Small intestine (tissue), 16 donors: Measurements from ENCODE around the gene ZNF888. TPM values are rescaled to one million over a fixed set of nuclear protein-coding genes. Genes with fewer than 3 reads are reported as not detected.

Source experiments
- DNase-seq, 2 donors: peaks; one replicate each; pipeline versions ENCODE4 v3.0.0 to v3.0.0-alpha.2; 2013
- FAIRE-seq: peaks from 2 replicates; lab custom pipeline; 2012; peaks lifted over from hg19 to GRCh38; lab: Jason Lieb, UNC
- H3K27ac ChIP-seq, 3 donors: one replicate each; pipeline ENCODE4 v1.5.1; 2013; ENCODE audit warnings: low read length in 2 of 3, mild to moderate bottlenecking in 2 of 3, control low read depth in 1 of 3, inconsistent platforms in 1 of 3, low read depth in 1 of 3, moderate library complexity in 1 of 3
- H3K27me3 ChIP-seq, 3 donors: one replicate each; pipeline ENCODE4 v1.6.1; 2013; ENCODE audit warnings: low read length in 3 of 3, inconsistent platforms in 1 of 3; ENCODE audit not compliant: control insufficient read depth in 3 of 3, insufficient read depth in 3 of 3
- H3K36me3 ChIP-seq, 3 donors: one replicate each; pipeline ENCODE4 v1.6.1; 2013; ENCODE audit warnings: low read length in 3 of 3, inconsistent platforms in 1 of 3, low read depth in 1 of 3, mild to moderate bottlenecking in 1 of 3, moderate library complexity in 1 of 3; ENCODE audit not compliant: control insufficient read depth in 3 of 3, insufficient read depth in 2 of 3
- H3K4me1 ChIP-seq, 3 donors: one replicate each; pipeline ENCODE4 v1.6.1; 2013; ENCODE audit warnings: low read length in 2 of 3, inconsistent platforms in 1 of 3, low read depth in 1 of 3, mild to moderate bottlenecking in 1 of 3, moderate library complexity in 1 of 3; ENCODE audit not compliant: control insufficient read depth in 3 of 3, insufficient read depth in 2 of 3
- H3K4me3 ChIP-seq, 3 donors: one replicate each; pipeline ENCODE4 v1.5.1; 2013; ENCODE audit warnings: low read length in 3 of 3, control low read depth in 1 of 3, inconsistent platforms in 1 of 3, low read depth in 1 of 3, mild to moderate bottlenecking in 1 of 3, moderate library complexity in 1 of 3
- H3K9me3 ChIP-seq, 2 donors: one replicate each; pipeline ENCODE4 v1.6.1; 2013; ENCODE audit warnings: low read depth in 1 of 2, low read length in 1 of 2; ENCODE audit not compliant: control insufficient read depth in 2 of 2, insufficient read depth in 1 of 2
- WGBS, 3 donors: extraction: QIAGEN DNeasy Blood & Tissue Kit; methylation state at CpG; one replicate each; pipeline ENCODE4 v1.1.7; 2013; 5-methylcytosine and 5-hydroxymethylcytosine counted together
- long read RNA-seq, 10 donors: transcript quantifications; one replicate each; lab custom pipeline, GENCODE V29; 2026
- polyA plus RNA-seq, 4 donors: library from polyadenylated mRNA; stranded (reverse) in 3 of 4; unstranded in 1 of 4; fragments of 200-250 nt in 3 of 4; fragments of 120-200 nt in 1 of 4; gene quantifications; one replicate each; pipeline versions ENCODE4 v1.2.1 to v1.2.3, GENCODE V29; 2013
- donor health status: healthy with polysubstance abuse.
- donor health status: control.
- donor health status: control.
- donor health status: Bipolar disorder and iron deficiency.
- donor health status: healthy.

ZNF888 gene
- polyA plus RNA-seq = 10 to 100 TPM in 1 of 4 donors, 1 to 10 TPM in 3; 1.9 to 10.9 (median 2.5) TPM
- long read RNA-seq, donor 1, full-length matches to known transcripts = 1 of 1 reads
- long read RNA-seq, donor 1, partial matches to known transcripts = 0 of 1 reads
- long read RNA-seq, donor 1, other reads (novel, unspliced or antisense) = 0 of 1 reads
- long read RNA-seq, donor 2 = 0 reads
- long read RNA-seq, donor 3 = 0 reads
- long read RNA-seq, donor 4, full-length matches to known transcripts = 1 of 1 reads
- long read RNA-seq, donor 4, partial matches to known transcripts = 0 of 1 reads
- long read RNA-seq, donor 4, other reads (novel, unspliced or antisense) = 0 of 1 reads
- long read RNA-seq, donor 5 = 0 reads
- long read RNA-seq, donor 6 = 0 reads
- long read RNA-seq, donor 7 = 0 reads
- long read RNA-seq, donor 8 = 0 reads
- long read RNA-seq, donor 9 = 0 reads
- long read RNA-seq, donor 10 = 0 reads

DNA sequence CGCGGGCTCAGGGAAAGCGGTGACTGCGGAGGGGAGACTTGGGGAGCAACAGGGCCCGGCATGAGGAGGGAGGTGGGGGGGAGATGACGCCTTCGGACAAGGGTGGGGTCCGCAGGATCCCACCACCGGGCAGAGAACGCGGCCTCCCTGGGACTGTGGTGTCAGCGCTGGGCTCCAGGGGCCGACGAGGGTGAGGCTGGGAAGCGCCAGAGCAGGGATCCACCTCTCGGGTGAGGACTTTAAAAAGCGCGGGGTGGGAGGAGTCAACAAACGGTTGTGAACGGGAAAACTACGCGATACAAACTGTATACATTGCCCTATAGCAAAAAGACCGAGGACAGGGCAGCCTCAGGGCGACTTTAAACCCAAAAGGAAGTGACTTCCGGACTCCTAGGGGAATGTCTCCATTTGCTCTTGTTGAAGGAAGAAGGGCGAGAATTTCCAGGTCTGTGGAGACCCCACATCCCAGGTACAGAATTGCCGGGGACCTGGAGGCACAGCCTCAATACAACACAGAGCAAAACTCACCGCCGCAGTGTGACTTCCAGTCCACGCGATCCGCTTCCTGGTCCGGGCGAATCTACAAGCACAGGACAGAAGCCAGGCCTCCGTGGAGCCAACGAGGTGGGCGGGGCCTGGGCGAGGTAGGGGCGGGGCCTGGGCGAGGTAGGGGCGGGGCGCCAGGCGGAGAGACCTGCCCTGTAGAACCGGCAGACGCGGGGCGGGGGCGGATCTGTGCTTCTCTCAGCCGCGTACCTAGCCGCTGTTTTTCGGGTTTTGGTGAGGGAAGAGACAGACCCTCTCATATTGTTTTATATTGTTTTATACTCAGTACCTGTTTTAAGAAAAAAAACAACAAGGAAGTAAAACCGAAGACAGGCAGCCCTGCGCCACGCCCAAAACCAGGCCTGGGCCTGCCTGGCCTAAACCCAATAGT lies at the start of gene ZNF888:
Gene ZNF888, minus strand, starts transcription at position 588 of the 937 bp plus-strand sequence. CDS start 5,555 bp downstream, outside the sequence.
- 1 to 3% (median 2%) methylated on average over 54 to 55 of the region's 55 CpGs for WGBS, 3 donors
- Histone ChIP-seq H3K9me3 (no peaks in the 10 kb centered on the region), H3K27ac (peak within 1 kb of the TSS; percentile 84 to 98 (median 93)), H3K4me3 (peak within 1 kb of the TSS; percentile 53 to 92 (median 63)), H3K4me1 (peaks cover 0 to 7% (median 5%) of the 10 kb centered on the region in 3 donors), H3K27me3 (no peaks in the 10 kb centered on the region), H3K36me3 (peaks cover 0 to 20% (median 0%) of the 10 kb centered on the region in 3 donors)
- no peak for FAIRE-seq
- peak; percentile 90 to 94 for DNase-seq

DNA sequence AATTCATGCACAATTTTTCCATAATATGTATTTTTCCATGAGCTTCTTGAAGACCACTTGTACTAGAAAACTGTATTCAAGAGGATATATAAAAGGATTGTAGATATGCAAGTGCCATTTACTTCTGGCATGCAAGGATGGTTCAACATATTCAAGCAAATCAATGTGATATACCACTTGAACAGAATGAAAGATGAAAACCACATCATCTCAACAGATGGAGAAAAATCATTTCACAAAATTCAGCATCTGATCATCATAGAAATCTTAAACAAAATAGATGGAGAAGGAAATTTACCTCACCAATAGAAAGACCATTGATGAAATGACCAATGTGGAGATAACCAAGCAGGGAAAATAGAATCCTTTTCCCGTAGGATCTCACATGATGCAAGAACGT lies 44.5 kb upstream of the ZNF888 start:
- H3K27me3 ChIP-seq = no peaks in the 10 kb centered on the region
- H3K9me3 ChIP-seq = peaks cover 0 to 14% of the 10 kb centered on the region in 2 donors
- peaks cover 0 to 1% (median 0%) of the 10 kb centered on the region in 3 donors for H3K4me1 ChIP-seq
- WGBS, 3 donors = 93 to 96% (median 95%) methylated on average over 2 of the region's 2 CpGs
- FAIRE-seq = no peak
- DNase-seq = no peak
- H3K4me3 ChIP-seq = no peak overlapping the region
- peaks cover 0 to 2% (median 0%) of the 10 kb centered on the region in 3 donors for H3K36me3 ChIP-seq
- no peak overlapping the region for H3K27ac ChIP-seq

DNA sequence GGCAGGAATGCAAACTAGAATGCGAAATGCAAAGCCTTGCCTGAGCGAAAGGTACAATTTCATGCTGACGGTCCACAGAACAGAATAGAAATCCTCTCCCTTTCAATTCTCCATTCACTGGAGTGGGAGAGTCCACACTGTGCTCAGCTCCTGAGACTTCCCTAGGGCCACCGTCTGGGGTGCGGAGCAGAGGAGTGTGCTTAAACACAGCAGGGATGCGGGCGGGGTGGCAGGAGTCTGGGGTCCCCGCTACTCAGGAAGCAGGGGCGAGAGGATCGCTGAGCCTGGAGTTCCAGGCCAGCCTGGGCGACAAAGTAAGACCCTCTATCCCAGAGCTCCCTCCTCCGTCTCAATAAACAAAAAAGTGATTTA lies 40.0 kb upstream of the ZNF888 start:
- Histone ChIP-seq H3K27me3 (no peaks in the 10 kb centered on the region), H3K36me3 (peaks cover 0 to 23% (median 0%) of the 10 kb centered on the region in 3 donors), H3K4me3 (peak overlapping the region; percentile 11 to 88 (median 69)), H3K4me1 (peaks cover 0 to 3% (median 0%) of the 10 kb centered on the region in 3 donors), H3K27ac (peak overlapping the region; percentile 2 to 82 (median 64)), H3K9me3 (peaks cover 0 to 33% of the 10 kb centered on the region in 2 donors)
- no peak for FAIRE-seq
- WGBS, 3 donors = 2 to 19% (median 13%) methylated on average over 12 of the region's 12 CpGs
- no peak for DNase-seq

DNA sequence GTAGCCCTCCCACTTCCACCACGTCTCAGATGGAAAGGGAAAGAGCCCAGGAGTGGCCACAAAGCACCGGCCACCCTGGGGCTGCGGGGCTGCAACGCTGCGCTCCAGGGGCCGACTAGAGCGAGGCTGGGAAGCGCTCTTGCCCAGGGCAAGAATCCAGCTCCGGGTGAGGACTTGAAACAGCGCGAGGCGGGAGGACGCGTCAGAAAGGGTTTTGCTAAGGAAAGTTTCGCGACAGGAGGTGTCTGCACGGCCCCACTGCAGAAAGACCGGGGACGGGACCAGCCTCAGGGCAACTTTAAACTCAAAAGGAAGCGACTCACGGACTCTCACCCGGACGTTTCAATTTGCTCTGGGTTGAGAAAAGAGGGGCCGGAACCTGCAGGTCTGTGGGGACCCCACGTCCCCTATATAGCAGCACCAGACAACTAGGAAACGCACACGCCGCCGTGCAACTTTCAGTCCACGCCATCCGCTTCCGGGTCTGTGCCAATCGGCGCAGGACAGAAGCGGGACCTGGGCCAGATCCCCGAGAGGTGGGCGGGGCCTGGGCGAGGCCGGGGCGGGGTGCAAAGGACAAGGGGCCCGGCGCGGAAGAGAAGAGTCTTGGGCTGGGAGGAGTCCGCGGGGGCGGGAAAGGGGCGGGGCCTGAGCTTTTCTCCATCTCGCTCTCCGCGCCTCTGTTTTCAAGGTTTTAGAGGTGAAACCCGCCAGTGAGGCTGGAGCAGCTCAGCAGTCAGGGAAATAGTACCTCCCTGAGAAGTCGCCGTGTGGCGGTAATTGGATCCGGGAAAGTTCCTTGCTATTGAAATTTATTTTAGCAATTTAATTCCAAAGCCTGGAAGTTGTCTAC lies 39.4 kb upstream of the ZNF888 start, which contains the start of gene ZNF816:
Gene ZNF816, minus strand, starts transcription at position 488 of the 853 bp plus-strand sequence. CDS start 6,792 bp downstream, outside the sequence.
- Histone ChIP-seq H3K36me3 (peaks cover 0 to 30% (median 0%) of the 10 kb centered on the region in 3 donors), H3K27me3 (no peaks in the 10 kb centered on the region), H3K27ac (peak within 1 kb of the TSS; percentile 38 to 86 (median 85)), H3K9me3 (peaks cover 2 to 39% of the 10 kb centered on the region in 2 donors), H3K4me3 (peak within 1 kb of the TSS; percentile 49 to 88 (median 69)), H3K4me1 (peaks cover 0 to 3% (median 0%) of the 10 kb centered on the region in 3 donors)
- no peak for FAIRE-seq
- peak; percentile 98 to 99 for DNase-seq
- WGBS, 3 donors = 0 to 1% (median 1%) methylated on average over 55 of the region's 55 CpGs

DNA sequence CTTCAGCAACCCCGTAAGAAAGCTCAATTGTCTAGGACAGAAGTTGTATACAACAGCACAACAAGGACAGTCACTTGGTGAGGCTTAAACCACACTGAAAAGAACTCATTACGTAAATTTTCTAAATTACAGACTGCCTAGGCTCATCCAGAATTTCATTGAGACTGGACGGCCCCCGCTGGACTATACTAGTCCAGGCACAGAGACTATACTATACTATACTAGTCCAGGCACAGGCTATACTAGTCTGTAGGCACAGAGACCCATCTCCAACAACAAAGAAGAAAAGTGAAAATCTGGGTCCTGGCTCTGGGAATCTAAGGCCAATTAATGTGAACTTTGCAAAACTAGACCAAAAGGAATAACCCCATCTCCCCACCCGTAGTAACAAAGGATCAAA lies 38.8 kb upstream of the ZNF888 start:
- no peak for FAIRE-seq
- Histone ChIP-seq H3K27me3 (no peaks in the 10 kb centered on the region), H3K9me3 (peaks cover 2 to 41% of the 10 kb centered on the region in 2 donors), H3K4me3 (peak overlapping the region; percentile 49 to 88 (median 69)), H3K27ac (peak overlapping the region; percentile 38 to 86 (median 85)), H3K36me3 (peaks cover 0 to 36% (median 0%) of the 10 kb centered on the region in 3 donors), H3K4me1 (peaks cover 0 to 3% (median 0%) of the 10 kb centered on the region in 3 donors)
- 24 to 45% (median 29%) methylated on average over 5 of the region's 5 CpGs for WGBS, 3 donors
- no peak for DNase-seq

DNA sequence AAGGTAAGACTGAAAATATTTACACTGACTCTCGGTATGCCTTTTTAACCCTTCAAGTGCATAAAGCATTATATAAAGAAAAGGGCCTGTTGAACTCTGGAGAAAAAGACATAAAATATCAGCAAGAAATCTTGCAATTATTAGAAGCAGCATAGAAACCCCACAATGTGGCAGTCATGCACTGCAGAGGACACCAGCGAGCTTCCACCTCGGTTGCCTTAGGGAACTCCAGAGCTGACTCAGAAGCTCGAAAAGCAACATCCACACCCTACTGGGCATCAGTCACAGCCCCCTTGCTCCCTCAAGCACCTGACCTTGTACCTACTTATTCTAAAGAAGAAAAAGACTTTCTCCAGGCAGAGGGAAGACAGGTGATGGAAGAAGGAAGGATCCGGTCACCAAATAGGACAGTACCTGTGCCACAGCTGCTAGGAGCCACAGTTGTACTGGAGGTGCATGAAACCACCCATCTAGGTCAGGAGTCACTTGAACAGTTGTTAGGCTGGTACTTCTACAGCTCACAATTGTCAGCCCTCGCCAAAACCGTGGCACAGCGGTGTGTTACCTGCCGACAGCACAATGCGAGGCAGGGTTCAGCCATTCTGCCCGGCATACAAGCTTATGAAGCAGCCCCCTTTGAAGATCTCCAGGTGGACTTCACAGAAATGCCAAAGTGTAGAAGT lies 36.5 kb upstream of the ZNF888 start:
- FAIRE-seq = no peak
- Histone ChIP-seq H3K4me3 (no peak overlapping the region), H3K9me3 (peaks cover 5 to 58% of the 10 kb centered on the region in 2 donors), H3K27ac (no peak overlapping the region), H3K36me3 (peaks cover 4 to 53% (median 12%) of the 10 kb centered on the region in 3 donors), H3K27me3 (no peaks in the 10 kb centered on the region), H3K4me1 (peaks cover 0 to 3% (median 0%) of the 10 kb centered on the region in 3 donors)
- no peak for DNase-seq
- WGBS, 3 donors = 91 to 98% (median 97%) methylated on average over 11 of the region's 11 CpGs

DNA sequence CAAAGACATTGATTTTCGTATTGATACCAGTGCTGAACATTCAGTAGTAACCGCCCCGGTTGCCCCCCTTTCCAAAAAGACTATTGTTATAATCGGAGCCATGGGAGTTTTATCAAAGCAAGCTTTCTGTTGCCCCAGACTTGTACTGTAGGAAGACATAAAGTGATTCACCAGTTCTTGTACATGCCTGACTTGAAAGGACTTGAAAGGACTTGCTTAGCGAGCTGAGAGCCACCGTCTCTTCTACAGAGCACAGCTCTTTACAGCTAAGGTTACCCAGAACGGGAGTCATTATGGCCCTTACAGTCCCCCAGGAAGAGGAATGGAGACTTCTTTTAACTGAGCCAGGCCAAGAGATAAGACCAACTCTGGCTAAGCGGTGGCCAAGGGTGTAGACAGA lies 34.4 kb upstream of the ZNF888 start:
- Histone ChIP-seq H3K4me1 (peaks cover 0 to 2% (median 0%) of the 10 kb centered on the region in 3 donors), H3K9me3 (peaks cover 5 to 75% of the 10 kb centered on the region in 2 donors), H3K36me3 (peaks cover 7 to 69% (median 23%) of the 10 kb centered on the region in 3 donors), H3K27me3 (no peaks in the 10 kb centered on the region), H3K4me3 (no peak overlapping the region), H3K27ac (no peak overlapping the region)
- FAIRE-seq (no peak), DNase-seq (no peak)
- WGBS, 3 donors = 89 to 97% (median 97%) methylated on average over 8 of the region's 8 CpGs
